Loucy (cell line): ENCODE measurements around the gene FBXO4.

Source experiments
- H2AFZ ChIP-seq: fragments of 200-600 bp; sonication (generic); 2 replicates; pipeline ENCODE4 v1.6.0; 2016; ENCODE audit warnings: antibody characterized with exemption, mild to moderate bottlenecking, low read length, moderate library complexity
- H3F3A ChIP-seq: fragments of 200-600 bp; 2 replicates; pipeline ENCODE4 v1.6.0; 2016; ENCODE audit warnings: antibody characterized with exemption, low read depth, mild to moderate bottlenecking
- H3K27me3 ChIP-seq: fragments of 200-600 bp; sonication (generic); 2 replicates; pipeline ENCODE4 v1.6.1; 2014; ENCODE audit warnings: low read length, mild to moderate bottlenecking; ENCODE audit not compliant: insufficient read depth, poor library complexity, severe bottlenecking
- H3K36me3 ChIP-seq: fragments of 200-600 bp; sonication (generic); 2 replicates; pipeline ENCODE4 v1.6.1; 2016; ENCODE audit warnings: low read length; ENCODE audit not compliant: insufficient read depth
- H3K4me1 ChIP-seq: fragments of 200-600 bp; sonication (generic); 2 replicates; pipeline ENCODE4 v1.5.1; 2014; ENCODE audit warnings: low read length, mild to moderate bottlenecking; ENCODE audit not compliant: insufficient read depth, poor library complexity, severe bottlenecking
- H3K4me2 ChIP-seq: fragments of 200-600 bp; sonication (generic); 2 replicates; pipeline ENCODE4 v1.6.0; 2014; ENCODE audit warnings: antibody characterized with exemption, low read length, low read depth, mild to moderate bottlenecking; ENCODE audit not compliant: poor library complexity, severe bottlenecking
- H3K4me3 ChIP-seq: fragments of 200-600 bp; sonication (generic); 2 replicates; pipeline ENCODE4 v1.5.1; 2014; ENCODE audit warnings: low read length, mild to moderate bottlenecking, mixed read lengths; ENCODE audit not compliant: poor library complexity, severe bottlenecking
- H3K79me2 ChIP-seq: fragments of 200-600 bp; sonication (generic); 2 replicates; pipeline ENCODE4 v1.6.1; 2014; ENCODE audit warnings: low read length; ENCODE audit not compliant: insufficient read depth
- H3K9ac ChIP-seq: fragments of 200-600 bp; sonication (generic); 2 replicates; pipeline ENCODE4 v1.6.0; 2014; ENCODE audit warnings: mild to moderate bottlenecking, low read depth, low read length, moderate library complexity; ENCODE audit not compliant: poor library complexity, severe bottlenecking
- H3K9me2 ChIP-seq: fragments of 200-600 bp; sonication (generic); replicated peaks from 2 replicates; pipeline ENCODE4 v1.6.1; 2016; ENCODE audit warnings: low read depth, low read length, mixed read lengths
- H3K9me3 ChIP-seq: fragments of 200-600 bp; sonication (generic); 2 replicates; pipeline ENCODE4 v1.6.1; 2014; ENCODE audit warnings: mild to moderate bottlenecking, antibody characterized with exemption, low read length, low read depth; ENCODE audit not compliant: insufficient read depth
- H4K20me1 ChIP-seq: fragments of 200-600 bp; sonication (generic); 2 replicates; pipeline ENCODE4 v1.6.0; 2014; ENCODE audit warnings: antibody characterized with exemption, low read length, mild to moderate bottlenecking; ENCODE audit not compliant: insufficient read depth, poor library complexity, severe bottlenecking
- CTCF ChIP-seq: fragments of 200-600 bp; sonication (generic); conservative IDR thresholded peaks from 2 replicates; pipeline ENCODE4 v1.5.1; 2014; ENCODE audit warnings: mild to moderate bottlenecking, antibody characterized with exemption, low read length
- EZH2phosphoT487 ChIP-seq: fragments of 200-600 bp; IDR thresholded peaks from 2 replicates; pipeline ENCODE4 v1.6.1; 2018; ENCODE audit warnings: antibody characterized with exemption, mild to moderate bottlenecking, moderate library complexity, borderline replicate concordance

FBXO4 gene

GRCh38 chr5:41985945-41986695, 61.0 kb downstream of the FBXO4 start:
- Histone ChIP-seq H2AFZ (no peak overlapping the region), H4K20me1 (no peaks in the 10 kb centered on the region), H3K27me3 (peaks cover 16% of the 10 kb centered on the region), H3K4me1 (no peaks in the 10 kb centered on the region), H3K79me2 (no peaks in the 10 kb centered on the region), H3K36me3 (no peaks in the 10 kb centered on the region), H3K9ac (no peak overlapping the region), H3K4me3 (no peak overlapping the region), H3K4me2 (no peak overlapping the region), H3K9me2 (no peaks in the 10 kb centered on the region), H3K9me3 (no peaks in the 10 kb centered on the region), H3F3A (no peaks in the 10 kb centered on the region)
- TF ChIP-seq CTCF (no peak), EZH2phosphoT487 (no peak)
